OCI-LY7 (cell line): ENCODE data around the gene RRBP1.

Experiments used
- EZH2phosphoT487 ChIP-seq: fragments of 200-600 bp; sonication (generic); IDR thresholded peaks from 2 replicates; pipeline ENCODE4 v1.6.1; 2018; ENCODE audit warnings: low read depth, borderline replicate concordance, mild to moderate bottlenecking, mixed run types, antibody characterized with exemption, low read length, moderate library complexity, mixed read lengths
- TF ChIP-seq, protein P1 (sequence below): fragments of 200-600 bp; sonication (generic); conservative IDR thresholded peaks from 2 replicates; pipeline ENCODE4 v1.5.1; 2014; ENCODE audit warnings: mild to moderate bottlenecking, antibody characterized with exemption, low read length, moderate library complexity, mixed read lengths

DNA sequence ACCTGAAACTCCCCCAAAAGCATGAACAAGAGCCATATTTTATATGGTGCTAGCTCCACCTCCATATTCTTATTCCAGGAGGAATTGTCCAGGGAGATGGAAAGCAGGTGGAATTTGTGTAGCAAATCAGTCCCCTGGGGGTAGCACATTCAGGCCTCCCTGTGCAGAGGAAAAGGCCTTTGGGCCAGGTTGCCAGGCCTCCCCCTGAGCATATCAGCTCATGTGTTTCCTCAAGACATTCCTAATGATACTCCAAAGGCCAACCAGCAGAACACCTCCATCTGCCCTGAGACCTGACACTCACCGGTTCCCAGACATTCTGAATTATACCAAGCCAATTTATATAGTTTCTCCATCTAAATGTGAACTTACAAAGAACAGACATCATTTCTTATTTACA, 15.1 kb upstream of the RRBP1 start:
- TF ChIP-seq, protein P1, sequence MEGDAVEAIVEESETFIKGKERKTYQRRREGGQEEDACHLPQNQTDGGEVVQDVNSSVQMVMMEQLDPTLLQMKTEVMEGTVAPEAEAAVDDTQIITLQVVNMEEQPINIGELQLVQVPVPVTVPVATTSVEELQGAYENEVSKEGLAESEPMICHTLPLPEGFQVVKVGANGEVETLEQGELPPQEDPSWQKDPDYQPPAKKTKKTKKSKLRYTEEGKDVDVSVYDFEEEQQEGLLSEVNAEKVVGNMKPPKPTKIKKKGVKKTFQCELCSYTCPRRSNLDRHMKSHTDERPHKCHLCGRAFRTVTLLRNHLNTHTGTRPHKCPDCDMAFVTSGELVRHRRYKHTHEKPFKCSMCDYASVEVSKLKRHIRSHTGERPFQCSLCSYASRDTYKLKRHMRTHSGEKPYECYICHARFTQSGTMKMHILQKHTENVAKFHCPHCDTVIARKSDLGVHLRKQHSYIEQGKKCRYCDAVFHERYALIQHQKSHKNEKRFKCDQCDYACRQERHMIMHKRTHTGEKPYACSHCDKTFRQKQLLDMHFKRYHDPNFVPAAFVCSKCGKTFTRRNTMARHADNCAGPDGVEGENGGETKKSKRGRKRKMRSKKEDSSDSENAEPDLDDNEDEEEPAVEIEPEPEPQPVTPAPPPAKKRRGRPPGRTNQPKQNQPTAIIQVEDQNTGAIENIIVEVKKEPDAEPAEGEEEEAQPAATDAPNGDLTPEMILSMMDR: no peak
- TF ChIP-seq EZH2phosphoT487: no peak
